HG03159 (cell line): ENCODE measurements around the gene SUPT7L.
A peak's percentile ranks its signal among the peaks of the same experiment; 100 is the strongest.
"Not testable (repeated sequence)": the region's sequence is repeated elsewhere in the genome, so short reads cannot be mapped to it uniquely, and the experiment has no call there.

Experiments used
- ATAC-seq: cut with Tn5 transposase; IDR thresholded peaks from one replicate; pipeline ENCODE4 v1.9.1; 2021; ENCODE audit warnings: mild to moderate bottlenecking, moderate library complexity; ENCODE audit not compliant: unreplicated experiment

SUPT7L gene

GRCh38 chr2:27685577-27685976 is 22.2 kb upstream of the SUPT7L start:
- ATAC-seq, result no peak

DNA sequence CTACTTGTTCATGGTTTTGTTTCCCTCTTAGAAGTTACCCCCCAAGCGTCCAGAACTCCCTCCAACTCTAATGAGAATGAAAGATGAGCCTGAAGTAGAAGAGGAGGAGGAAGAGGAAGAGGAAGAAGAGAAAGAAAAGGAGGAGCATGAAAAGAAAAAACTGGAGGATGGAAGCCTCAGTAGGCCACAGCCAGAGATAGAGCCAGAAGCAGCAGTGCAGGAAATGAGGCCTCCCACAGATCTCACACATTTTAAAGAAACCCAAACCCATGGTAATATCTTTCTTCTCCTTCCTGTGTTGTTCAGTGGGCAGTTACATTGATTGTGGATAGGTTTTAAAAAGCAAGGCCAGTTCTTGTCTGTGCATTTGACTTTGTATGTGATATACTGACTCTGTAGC is 21.6 kb upstream of the SUPT7L start:
- not testable (repeated sequence) for ATAC-seq

GRCh38 chr2:27683390-27684071 is 20.1 kb upstream of the SUPT7L start:
- peak; percentile 90 for ATAC-seq

DNA sequence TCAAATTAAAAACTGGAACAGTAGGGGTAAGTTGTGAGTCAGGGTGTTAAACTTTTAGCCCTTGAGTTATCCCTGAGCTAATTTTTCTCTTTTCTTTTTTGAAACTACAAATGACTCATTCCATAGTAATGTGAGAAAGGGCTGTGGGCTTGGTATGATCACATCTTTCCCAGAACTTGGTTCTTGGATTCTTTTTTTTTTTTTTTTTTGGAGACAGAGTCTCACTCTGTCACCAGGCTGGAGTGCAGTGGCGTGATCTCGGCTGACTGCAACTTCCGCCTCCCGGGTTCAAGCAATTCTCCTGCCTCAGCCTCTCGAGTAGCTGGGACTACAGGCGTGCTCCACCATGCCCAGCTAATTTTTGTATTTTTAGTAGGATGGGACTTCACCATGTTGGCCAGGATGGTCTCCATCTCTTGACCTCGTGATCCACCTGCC is 18.9 kb upstream of the SUPT7L start:
- not testable (repeated sequence) for ATAC-seq

DNA sequence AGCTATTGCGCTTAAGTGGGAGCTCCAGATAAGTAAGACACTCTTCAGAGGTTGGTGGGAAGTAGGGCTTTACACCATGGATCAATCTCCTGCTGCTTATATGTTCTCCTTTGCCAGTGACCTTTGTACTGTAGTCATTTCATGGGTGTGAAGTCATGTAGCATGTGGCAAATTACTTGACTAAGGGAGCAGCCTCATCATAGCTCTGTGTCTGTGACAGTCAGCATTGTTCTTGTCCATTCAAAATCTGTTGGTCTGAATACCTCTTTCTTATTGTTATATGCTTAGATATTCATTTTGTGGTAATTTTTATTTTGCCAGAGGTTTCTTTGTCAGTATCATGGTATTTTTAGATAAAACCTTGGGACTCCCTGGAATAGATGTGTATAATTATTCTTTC is 18.4 kb upstream of the SUPT7L start:
- ATAC-seq, result no peak

DNA sequence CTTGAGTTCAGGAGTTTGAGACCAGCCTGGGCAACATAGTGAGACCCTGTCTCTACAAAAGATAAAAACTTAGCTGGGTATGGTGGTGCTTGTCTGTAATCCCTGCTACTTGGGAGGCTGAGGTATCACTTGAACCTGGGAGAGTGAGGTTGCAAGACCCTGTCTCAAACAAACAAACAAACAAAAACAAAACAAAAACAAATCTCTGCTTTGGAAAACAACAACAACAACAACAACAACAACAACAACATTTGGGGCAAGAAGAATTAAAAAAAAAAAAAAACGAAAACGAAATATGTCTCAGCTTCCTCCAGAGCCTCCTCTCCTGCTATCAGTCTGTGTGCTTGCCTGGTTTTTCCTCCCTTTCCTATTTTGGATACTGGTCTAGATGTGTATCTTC is 17.2 kb upstream of the SUPT7L start:
- ATAC-seq, result no peak

GRCh38 chr2:27672723-27673486 is 9.5 kb upstream of the SUPT7L start:
- no peak for ATAC-seq

DNA sequence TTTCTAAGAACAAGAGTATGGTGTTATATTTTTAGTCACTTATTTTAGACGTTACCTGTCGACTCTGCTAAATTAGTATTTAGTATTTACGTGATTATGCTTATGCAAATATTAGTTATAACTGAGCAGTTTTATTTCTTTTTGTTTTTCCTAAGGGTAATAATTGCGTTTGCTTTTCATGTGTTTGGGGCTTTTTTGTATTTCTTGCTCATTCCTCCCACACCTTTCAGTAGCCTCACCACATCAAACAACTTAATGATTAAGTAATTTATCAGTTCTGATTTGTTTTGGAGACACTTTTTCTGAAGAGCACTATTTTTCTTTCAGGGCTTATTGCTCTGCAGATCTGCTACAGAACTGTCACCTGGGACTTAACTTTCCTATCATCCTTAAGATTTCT is 7.8 kb upstream of the SUPT7L start:
- ATAC-seq, result no peak

GRCh38 chr2:27667446-27667845 is 4.0 kb upstream of the SUPT7L start:
- no peak for ATAC-seq

DNA sequence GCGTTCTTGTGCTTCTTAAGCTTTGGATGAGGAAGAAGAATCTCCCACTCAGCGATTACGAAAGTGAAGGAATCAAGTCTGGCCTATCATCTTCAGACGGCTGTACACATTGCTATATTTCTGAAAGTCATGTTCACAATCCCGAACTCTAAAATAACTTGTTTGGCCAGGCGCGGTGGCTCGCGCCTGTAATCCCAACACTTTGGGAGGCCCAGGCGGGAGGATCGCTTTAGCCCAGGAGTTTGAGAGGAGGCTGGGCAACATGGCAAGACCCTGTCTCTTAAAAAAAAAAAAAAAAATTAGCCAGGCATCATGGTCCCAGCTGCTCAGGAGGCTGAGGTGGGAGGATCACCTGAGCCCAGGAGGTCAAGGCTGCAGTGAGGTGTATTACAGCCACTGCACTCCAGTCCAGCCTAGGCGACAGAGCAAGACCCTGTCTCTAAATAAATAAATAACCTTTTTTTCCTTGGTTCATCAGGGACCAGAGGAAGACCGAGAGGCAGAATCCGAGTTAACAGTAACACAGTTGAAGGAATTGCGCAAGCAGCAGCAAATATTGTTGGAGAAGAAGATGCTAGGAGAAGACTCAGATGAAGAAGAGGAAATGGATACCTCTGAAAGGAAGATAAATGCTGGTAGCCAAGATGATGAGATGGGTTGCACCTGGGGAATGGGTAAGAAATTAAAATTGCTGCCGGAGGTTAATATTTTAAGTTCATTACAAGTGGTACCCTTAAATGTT is 1.4 kb upstream of the SUPT7L start:
- ATAC-seq, result no peak

DNA sequence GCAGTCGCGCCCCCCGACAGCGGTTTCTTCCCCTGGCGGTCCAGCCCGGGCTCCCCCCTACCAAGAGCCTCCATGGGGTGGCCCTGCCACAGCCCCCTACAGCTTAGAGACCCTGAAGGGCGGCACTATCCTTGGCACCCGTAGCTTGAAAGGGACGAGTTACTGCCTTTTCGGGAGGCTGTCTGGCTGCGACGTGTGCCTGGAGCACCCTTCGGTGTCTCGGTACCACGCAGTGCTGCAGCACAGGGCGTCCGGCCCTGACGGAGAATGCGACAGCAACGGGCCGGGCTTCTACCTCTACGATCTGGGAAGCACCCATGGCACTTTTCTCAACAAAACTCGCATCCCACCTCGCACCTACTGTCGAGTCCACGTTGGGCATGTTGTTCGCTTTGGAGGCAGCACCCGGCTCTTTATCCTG is 750 bp upstream of the SUPT7L start:
- ATAC-seq, result no peak

DNA sequence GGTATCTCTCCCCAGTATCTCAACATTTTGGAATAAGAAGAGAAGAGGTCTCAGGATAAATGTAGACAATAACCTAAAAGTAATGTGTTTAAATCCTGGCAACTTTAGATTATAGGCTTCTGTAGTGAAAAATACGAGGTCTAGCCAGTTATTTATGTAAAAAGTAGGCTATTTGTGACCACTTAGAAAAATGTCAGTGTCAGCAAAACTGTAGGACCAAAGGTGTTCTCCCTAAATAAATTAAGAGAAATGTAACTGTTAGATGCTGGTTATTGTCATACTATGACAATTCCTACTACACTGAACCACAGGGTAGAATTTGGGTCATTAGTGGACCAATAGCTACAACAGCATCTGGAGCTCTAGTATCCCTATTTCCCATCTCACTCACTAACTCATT is 2.0 kb downstream of the SUPT7L start:
- no peak for ATAC-seq

- no peak for ATAC-seq
These were observed 8.1 kb downstream of the SUPT7L start for GRCh38 chr2:27655155-27655951.

DNA sequence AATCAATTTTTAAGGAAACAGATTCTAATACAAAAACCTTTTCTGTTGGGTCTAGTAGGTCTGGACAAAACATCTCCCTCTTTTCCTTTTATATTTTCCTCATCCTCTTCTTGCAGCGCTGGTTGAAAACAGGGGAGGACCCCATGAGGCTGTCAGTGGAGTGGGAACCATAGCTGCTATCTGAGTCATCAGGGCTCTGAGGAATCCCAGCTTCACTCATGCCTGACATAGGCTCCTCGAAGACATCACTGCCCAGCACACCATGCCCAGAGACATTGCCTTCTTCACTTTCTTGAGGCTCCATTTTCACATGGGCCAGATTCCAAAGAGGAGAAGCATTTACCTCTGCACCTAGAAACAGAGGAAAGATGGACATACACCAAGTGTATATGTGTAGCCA is 10.0 kb downstream of the SUPT7L start:
- ATAC-seq, result no peak

- no peak for ATAC-seq
These were observed 10.6 kb downstream of the SUPT7L start for GRCh38 chr2:27652790-27653189.

DNA sequence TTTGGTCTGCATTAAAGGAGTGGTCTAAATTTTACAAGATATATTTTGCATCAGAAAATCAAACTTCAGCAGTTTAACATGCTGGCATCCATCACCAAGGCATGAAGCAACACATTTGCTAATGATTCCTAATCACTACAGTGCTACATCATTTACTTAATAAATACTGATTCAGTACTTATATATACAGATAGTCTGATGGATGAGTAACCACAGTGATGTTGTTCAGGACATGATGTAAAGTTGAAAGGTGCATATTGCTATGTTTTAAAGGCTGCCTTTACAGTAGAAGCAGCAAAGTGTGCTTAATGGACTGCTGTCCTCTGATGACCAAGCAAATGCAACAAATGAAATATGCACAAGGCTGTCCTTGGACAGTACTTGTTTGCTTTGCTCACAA is 11.1 kb downstream of the SUPT7L start:
- no peak for ATAC-seq

- ATAC-seq, result no peak
These were observed 12.4 kb downstream of the SUPT7L start for GRCh38 chr2:27651056-27651455.

DNA sequence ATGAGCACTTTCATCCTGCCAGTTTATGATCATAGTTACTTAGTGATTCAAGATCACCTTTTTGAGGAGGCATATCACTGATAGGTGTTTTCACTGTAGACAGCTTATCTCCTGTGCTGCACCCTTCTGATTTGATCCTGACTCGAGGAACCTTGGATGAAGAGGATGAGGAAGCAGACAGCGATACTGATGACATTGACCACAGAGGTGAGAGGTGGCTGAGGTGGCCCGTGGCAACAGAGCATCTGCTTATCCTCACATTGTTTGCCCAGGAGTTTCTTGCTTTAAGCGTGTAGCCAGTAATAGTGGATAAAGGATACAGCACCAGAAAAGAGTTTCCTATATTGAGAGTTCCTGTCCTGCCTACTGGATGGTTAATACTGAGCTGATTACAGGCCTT is 15.7 kb downstream of the SUPT7L start:
- ATAC-seq, result no peak

- ATAC-seq, result no peak
These were observed 16.1 kb downstream of the SUPT7L start for GRCh38 chr2:27647289-27647688.

GRCh38 chr2:27645197-27645596 is 18.2 kb downstream of the SUPT7L start:
- ATAC-seq, result no peak

GRCh38 chr2:27640722-27641245 is 22.6 kb downstream of the SUPT7L start:
- ATAC-seq, result no peak
